GM19351 (cell line): ENCODE data around the gene PPP4R4.

ENCODE experiments used
- ATAC-seq: cut with Tn5 transposase; IDR thresholded peaks from one replicate; pipeline ENCODE4 v1.9.1; 2021; ENCODE audit warnings: mild to moderate bottlenecking, moderate library complexity; ENCODE audit not compliant: unreplicated experiment

Gene PPP4R4

DNA sequence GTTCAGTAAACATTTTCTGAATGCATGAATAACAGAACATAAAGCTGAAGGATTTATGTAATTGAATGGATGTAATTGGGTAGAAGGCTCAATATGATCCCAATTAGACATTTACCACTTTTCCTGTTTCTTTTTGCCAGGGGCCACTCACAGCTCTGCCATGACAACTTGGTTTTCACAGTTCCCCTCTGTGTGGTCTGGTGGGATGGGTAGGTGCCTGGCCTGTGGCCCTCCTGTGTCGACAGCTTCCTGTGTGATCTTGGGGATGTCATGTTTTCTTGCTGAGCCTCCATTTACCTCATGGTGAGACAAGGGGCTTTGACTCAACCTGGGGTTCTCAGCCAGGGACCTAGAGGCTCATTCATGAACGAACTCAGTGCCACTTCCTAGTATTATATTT, 131.5 kb downstream of the PPP4R4 start:
- no peak for ATAC-seq

DNA sequence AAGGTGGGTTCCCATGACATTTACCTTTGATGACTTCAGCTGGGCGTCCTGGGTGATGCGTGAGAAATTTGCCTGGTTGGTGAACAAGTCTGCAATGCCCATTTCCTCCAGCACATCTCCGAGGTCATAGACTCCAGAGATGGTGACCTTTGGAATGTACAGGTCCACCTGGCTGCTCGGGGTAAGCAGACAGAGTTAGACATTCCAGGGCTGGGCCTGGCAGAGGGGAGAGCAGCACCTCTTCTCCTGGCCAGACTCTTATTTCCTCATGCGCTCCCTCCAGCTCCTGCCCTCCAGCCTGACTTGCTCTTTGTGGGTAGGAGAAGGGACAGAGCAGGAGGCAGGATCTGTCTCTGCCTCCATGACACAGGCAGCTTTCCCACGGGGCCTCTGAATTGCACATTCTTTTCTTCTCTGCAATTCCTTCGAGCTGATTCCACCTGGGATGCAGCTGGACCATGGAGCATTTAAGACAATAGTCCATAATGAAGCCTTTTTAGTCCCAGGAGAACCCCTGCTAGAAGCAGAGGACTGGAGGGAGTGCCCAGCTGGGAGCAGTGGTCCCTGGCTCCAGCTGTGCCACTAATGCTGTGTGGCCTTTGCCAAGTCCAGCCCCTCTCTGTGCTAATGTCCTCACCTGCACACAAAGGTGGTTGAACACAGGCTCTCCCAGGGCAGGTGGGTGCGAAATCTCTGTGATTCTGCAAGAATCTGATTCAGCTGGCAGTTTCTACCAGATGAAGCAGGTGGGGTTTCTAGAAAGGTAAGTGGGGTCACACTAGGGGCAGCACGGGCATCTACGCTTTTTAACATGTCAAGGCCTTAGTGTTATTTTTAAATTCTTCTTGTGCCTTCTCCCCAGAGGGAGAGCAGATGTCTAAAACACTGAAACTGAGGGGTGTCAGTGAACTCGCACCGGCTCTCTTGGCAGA, 132.2 kb downstream of the PPP4R4 start:
- ATAC-seq = no peak

DNA sequence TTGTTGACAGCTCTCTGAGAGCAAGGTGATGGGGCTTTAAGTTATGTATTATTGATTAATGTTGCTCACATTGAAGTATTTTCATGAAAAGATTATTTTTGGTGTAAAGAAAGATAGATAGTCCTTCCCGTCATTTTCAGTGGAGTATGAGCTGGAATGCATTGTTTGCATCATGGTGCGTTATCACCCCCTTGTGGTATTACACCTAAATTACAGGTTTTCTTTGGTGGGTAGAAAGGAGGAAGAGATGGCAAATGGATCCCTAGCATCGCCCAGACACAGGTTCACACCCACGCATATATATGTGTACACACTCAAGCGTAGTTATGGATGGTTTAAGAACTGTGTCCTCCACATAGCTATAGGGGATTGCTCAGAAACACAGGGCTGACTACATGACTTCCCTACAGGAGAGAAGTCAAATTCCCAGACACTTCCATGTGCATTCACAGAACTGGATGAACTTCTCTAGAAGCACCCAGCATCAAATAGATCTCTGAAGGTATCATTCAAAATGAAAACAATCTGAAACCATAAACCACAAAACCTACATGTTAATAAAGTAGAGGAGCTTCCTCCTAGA, 133.4 kb downstream of the PPP4R4 start:
- no peak for ATAC-seq

DNA sequence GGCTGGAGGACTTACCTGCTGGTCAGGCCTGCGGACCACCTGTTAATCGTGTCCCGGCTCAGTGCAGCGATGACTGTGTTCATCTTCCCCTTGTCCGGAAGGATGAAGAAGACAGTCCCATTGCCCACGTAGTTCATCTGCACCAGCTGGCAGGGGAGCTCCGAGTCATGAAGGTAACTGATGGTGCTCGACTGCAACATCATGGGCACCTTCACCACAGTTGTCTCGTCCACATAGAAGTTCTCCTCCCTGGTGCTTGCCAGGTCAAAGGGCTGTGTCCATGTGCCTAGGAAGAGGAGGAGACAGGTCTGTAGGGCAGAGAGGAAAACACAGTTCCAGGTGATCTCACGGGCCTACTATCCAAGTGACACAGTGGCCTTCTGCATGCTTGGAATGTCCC, 135.6 kb downstream of the PPP4R4 start:
- ATAC-seq = no peak

DNA sequence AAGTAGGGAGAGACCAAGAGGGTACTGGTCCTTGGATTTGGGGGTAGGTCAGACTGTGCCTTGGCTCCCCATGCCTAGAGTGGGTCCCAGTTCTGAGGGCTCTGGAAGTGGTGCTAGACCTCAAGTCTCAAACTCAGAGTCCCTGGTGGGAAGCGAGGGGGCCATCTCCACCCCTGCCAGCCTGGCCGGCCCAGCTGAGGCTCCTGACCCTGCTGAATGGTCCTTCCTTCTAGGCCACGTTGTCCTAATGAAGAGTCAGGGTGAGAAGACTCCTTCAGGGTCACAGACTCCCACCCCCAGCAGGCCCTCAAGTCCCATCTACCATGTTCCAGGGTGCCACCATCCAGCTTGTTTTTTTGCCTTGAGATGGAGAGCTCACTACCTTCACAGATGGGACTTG, 136.1 kb downstream of the PPP4R4 start:
- ATAC-seq = no peak

DNA sequence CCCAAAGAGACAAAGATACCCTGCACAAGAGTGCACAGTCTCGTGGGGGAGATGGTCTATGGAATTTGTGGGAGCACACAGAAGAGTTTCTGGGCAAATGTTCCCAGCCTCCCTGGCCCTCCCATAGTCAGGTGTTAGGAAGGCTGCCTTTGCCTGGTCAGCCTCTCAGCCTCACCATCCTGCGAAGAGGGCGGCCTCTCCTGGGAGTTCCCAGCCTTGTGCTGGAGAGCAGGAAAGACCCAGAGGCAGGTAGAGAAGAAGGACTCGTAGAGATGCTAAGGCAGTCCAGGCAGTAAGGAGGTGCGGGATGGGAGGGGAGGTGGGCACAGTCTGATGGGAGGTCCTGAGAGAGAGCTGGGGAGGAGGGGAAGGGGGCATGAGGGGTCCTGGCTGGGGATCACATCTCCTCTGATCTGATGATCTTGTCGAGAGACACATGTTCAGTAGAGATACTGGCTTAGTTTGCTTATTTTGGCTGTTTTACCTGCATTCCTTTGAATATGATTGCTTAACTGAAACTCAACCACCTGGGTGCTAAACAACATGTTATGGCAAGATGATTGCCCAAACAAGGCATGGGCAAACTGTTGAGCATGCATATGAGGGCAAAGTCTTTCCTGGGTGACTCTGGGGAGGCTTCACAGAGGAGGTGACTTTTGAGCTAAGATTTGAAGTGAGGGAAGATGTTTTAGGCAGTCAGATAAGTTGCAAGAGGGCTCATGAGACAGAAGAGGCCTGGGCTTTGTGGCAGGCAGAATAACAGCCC, 138.5 kb downstream of the PPP4R4 start:
- ATAC-seq = no peak

DNA sequence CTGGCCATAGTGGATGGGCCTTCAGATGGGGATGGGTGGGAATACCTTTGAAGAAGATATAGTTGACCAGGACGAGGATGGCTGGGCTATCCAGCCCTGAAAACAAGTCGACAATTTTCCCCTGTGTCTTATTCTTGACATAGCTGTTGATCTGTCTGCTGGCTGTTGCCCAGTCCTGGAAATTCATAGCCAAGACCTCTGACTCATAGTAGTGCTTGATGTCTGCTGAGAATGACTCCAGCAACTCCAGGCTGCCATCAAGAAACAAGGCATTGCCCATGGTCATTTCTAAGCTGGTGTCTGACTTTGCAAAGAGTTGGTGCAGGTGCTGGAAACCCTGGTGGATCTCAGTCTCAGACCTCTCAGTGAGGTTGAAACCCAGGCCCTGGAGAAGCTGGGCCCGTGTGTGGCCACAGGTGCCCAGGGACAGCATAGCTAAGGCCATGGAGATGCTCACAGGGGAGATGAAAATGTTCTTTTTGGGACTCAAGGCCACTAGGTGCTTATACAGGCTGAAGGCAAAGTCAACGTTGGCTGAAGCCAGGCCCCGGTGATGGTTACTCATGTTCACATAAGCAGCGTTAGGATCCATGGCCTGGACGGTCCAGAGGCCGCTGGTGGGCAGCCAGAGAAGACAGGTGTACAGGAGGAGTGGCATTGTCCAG, 140.0 kb downstream of the PPP4R4 start:
- ATAC-seq = no peak

DNA sequence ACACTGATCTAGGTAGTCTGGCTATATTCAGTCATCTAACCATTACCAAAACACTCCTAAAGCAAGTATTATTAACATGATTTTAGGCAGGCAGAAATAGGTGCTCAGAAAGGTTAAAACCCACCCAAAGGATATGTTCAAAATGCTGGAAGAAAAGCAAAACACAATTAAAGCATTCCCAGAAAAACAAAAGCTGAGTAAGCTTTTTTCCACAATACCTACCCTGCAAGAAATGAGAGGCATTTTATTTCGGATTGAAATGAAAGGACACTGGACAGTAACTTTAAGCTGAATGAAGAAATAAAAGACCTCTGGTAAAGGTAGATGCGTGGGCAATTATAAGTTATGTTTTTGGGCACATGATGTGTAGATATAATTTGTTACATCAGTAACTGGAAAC, 140.8 kb downstream of the PPP4R4 start:
- no peak for ATAC-seq

DNA sequence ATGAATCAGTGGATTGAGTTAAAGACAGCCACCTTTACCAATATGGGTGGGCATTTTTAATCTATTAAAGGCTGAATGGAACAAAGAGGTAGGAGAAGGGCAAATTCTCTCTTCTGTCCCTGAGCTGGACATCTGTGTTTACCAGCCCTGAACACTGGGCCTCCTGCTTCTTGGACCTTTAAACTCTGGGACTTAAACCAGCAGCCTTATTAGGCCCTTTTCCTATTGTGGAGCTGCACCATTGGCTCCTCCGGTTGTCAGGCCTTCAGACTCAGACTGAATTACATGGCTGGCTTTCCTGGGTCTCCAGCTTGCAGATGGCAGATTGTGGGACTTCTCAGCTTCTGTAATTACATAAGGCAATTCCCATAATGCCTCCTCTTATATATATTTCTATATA, 142.6 kb downstream of the PPP4R4 start:
- ATAC-seq = no peak

DNA sequence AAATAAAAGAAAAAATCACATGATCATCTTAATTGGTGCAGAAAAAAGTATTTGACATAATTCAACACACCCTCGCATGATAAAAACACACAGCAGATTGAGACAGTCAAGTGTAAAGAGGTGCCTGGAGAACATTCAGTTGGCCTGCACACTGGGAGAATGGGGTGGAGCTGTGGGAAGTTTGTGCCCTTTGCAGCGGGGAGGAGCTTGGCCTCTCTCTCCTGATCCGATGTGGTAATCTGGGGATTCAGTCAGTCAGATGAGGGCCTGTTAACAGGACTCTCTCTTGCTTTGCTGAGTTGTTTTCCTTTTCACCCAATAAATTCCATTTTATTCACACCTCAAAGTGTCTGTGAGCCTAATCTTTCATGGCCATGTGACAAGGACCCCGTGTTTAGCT, 143.1 kb downstream of the PPP4R4 start:
- ATAC-seq = no peak

DNA sequence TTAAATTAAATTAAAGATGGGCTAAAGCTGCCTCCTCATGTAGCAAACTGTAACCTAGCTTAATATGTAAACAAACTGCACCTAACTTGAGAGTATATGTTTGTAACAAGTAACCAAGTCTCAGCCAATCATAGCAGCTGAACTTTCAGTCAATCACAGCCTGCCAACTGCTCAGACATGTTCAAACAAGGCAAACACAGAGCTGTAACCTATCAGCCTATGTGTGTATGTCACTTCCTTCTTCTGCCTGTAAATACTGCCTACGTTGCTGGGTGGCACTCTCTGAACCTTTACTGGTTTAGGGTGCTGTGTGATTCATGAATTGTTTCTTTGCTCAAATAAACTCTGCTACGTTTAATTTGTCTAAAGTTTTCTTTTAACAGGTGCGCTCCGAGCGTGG, 146.1 kb downstream of the PPP4R4 start:
- no peak for ATAC-seq

DNA sequence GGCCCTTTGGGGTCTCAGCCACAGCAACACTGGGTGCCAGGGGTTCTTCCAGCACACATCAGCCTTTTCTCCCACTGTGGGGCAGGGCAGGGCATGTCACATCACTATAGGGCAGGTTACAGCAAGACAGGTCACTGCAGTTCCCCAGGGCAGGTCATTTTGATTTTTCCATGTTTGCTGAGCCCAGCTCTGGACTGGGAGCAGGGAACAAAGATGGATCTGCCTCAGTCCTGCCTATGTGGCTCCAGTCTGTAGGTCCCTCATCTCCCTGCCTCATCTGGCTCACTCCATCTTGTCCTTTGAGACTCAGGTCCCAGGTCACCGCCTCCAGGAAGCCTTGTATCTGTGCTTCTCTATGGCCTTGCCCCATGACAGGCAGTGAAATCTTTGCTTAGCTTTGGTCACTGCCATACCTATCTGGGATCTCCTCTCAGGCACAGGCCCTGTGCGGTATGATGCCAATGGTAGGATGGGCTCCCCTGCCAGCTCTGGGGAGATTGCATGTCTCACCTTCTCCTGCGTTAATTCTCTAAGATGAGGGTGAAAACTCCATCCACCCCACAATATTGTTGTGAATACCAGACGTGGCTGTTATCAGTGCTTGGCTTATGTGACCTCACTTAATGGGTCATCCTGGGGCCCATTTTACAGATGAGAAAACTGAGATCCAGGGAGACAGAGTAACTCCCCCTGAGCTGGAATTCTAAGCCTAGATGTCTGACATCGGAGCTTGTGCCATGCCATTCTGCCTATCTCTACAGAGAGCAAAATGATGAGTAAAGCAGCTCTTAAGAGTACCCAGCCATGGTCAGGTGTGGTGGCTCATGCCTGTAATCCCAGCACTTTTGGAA, 147.5 kb downstream of the PPP4R4 start:
- ATAC-seq = no peak

DNA sequence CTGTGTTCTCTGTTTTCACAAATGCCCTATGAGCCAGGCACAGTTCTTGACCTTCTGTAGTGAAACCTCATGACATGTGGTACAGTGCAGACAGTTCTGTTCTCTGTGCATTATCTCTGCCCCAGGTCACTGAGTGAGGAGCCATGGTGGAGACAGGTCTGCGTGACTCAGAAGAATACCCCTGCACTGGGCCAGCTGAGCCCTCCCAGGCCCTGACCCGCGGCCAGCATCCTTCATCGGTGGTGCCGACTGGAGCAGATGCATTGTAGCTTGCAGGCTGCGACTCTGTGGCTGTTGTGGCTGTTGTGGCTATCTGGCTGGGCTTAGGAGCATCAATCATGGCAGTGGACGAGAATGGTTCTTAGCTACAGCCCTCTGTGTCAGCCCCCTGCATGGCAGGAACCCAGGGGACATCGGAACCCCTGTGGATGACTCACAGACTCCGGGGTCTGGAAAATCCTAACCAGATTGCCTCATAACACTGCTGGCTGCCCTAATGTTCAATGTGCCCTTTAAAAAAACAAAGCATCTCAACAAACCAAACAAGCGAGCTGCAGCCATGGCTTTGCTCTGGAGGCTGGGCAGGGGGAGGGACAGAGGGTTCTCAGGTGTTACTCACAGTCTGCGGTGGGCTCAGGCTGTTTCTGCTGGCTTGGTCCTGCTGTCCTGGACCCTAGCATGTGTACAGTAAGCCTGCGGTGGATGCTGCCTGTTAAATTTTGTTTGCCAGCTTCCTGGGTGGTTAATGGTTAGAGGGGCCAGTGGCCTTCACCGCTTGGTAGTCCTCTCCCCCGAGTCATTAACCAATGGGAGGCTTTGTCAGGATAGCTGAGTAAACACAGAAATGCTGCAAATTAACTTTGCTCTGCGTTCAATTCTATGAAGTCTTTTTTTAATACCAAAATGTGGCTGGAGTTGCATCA, 148.8 kb downstream of the PPP4R4 start, which contains the start of gene SERPINA6:
Gene SERPINA6 (minus strand): TSS at position 689 of the 923 bp plus-strand sequence. CDS start 8,688 bp downstream, outside the sequence.
- ATAC-seq = no peak

DNA sequence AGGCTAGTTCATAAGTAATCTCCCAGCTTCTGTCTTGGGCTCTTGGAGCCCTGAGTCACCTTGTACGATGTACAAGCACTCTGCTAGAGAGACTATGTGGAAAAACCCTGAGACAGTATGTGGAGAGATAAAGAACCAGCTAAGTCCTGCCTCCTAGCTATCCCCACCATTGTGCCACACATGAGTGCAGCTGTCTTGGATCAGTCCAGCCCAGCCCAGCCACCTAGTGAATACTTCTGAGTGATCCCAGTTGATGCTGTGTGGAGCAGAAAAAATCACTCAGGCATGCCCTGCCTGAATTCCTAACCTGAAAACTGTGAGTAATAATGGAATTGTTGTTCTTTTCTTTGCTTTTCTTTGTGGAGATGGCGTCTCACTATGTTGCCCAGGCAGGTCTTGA, 154.1 kb downstream of the PPP4R4 start:
- ATAC-seq = no peak
